Measurements from ENCODE around the gene EMD.
A peak's percentile ranks its signal among the peaks of the same experiment; 100 is the strongest.
"Not testable (repeated sequence)": the region's sequence is repeated elsewhere in the genome, so short reads cannot be mapped to it uniquely, and the experiment has no call there.

Gene EMD

GRCh38 chrX:154372612-154373022 is 6.5 kb upstream of the EMD start:
- no peak for DNase-seq

GRCh38 chrX:154373340-154374306 is 5.5 kb upstream of the EMD start:
- peak; percentile 43 for DNase-seq

- no peak for DNase-seq
Measured at GRCh38 chrX:154374313-154375155, 4.6 kb upstream of the EMD start, which contains the start of gene FLNA. TSS of gene FLNA (minus strand) at chrX:154374634. CDS start at chrX:154371245, 3,389 bp downstream.

GRCh38 chrX:154375156-154375504 is 4.0 kb upstream of the EMD start:
- DNase-seq, result no peak

- no peak for DNase-seq
Measured at GRCh38 chrX:154376774-154377173, 2.3 kb upstream of the EMD start.

GRCh38 chrX:154378059-154378798 is 866 bp upstream of the EMD start:
- DNase-seq, result no peak

- no peak for DNase-seq
Measured at GRCh38 chrX:154379569-154379951, 465 bp downstream of the EMD start.

GRCh38 chrX:154380153-154380552 is 1.1 kb downstream of the EMD start:
- DNase-seq, result no peak

- no peak for DNase-seq
Measured at GRCh38 chrX:154380787-154381186, 1.7 kb downstream of the EMD start.

- no peak for DNase-seq
Measured at GRCh38 chrX:154381271-154381670, 2.2 kb downstream of the EMD start.

GRCh38 chrX:154382483-154383069 is 3.5 kb downstream of the EMD start:
- no peak for DNase-seq

GRCh38 chrX:154383359-154384283 is 4.5 kb downstream of the EMD start:
- no peak for DNase-seq

GRCh38 chrX:154384284-154384892 is 5.3 kb downstream of the EMD start:
- no peak for DNase-seq

- not testable (repeated sequence) for DNase-seq
Measured at GRCh38 chrX:154388094-154388493, 9.0 kb downstream of the EMD start.

GRCh38 chrX:154388649-154389048 is 9.6 kb downstream of the EMD start:
- DNase-seq, result not testable (repeated sequence)

- DNase-seq, result not testable (repeated sequence)
Measured at GRCh38 chrX:154389812-154390747, 11.0 kb downstream of the EMD start.

- not testable (repeated sequence) for DNase-seq
Measured at GRCh38 chrX:154396363-154396762, 17.3 kb downstream of the EMD start.

GRCh38 chrX:154396973-154397887 is 18.1 kb downstream of the EMD start:
- DNase-seq, result no peak

Data from NCI-H2029 treated with DMSO at 0.1 percent for 48 hours (cell line).